ENCODE data around the gene FPR3. TPM values are rescaled to one million over a fixed set of nuclear protein-coding genes. Genes with fewer than 3 reads are reported as not detected.

The FPR3 gene
- total and polyA plus RNA-seq, 9 of the 15 experiments (the other 6 are each of a cell fraction or from before 2014, with no cell fraction given) = 0.08 to 0.51 (median 0.22) TPM; not detected in 1

GRCh38 chr19:51796195-51796679 is 1.3 kb downstream of the FPR3 start (continued):
- no peak for TF ChIP-seq HOMEZ (CRISPR knock-in tag; IDR thresholded peaks at IDR 0.05)
- TF ChIP-seq XRCC3 (IDR thresholded peaks at IDR 0.05) = no peak
- TF ChIP-seq CCNT2 (IDR thresholded peaks at IDR 0.05; ENCODE audit: borderline replicate concordance, extremely low read depth, insufficient read length, low read depth, low read length) = peak; percentile 72
- TF ChIP-seq ATF3 (IDR thresholded peaks at IDR 0.05) = 0 out of 2 replicates have a peak, but pooled peaks have one; percentile 23
- TF ChIP-seq ATF3 (CRISPR knock-in tag; conservative IDR thresholded peaks at IDR 0.05) = no peak
- TF ChIP-seq POLR2A (conservative IDR thresholded peaks at IDR 0.05) = peak; percentile 59
- TF ChIP-seq ZNF699 (CRISPR knock-in tag; IDR thresholded peaks at IDR 0.05; ENCODE audit: insufficient replicate concordance) = no peak
- TF ChIP-seq E2F5 (CRISPR knock-in tag; IDR thresholded peaks at IDR 0.05) = no peak
- no peak for TF ChIP-seq PURB (CRISPR knock-in tag; IDR thresholded peaks at IDR 0.05; ENCODE audit: low read depth)
- TF ChIP-seq CEBPB (tag; IDR thresholded peaks at IDR 0.05) = no peak; the same call in 1 of the 2 replicates
- TF ChIP-seq KLF16 (IDR thresholded peaks at IDR 0.05) = peak; percentile 88
- no peak for TF ChIP-seq ZBTB34 (CRISPR knock-in tag; IDR thresholded peaks at IDR 0.05)
- TF ChIP-seq POU5F1 (IDR thresholded peaks at IDR 0.05; ENCODE audit: borderline replicate concordance, low read depth, low read length, partially characterized antibody) = peak; percentile 43
- no peak for TF ChIP-seq MCM5 (IDR thresholded peaks at IDR 0.05; ENCODE audit: low read depth)
- no peak for TF ChIP-seq CBX8 (IDR thresholded peaks at IDR 0.05; ENCODE audit: borderline replicate concordance, extremely low read depth, low read depth, low read length, poor library complexity, severe bottlenecking)
- TF ChIP-seq THRB (CRISPR knock-in tag; conservative IDR thresholded peaks at IDR 0.05) = no peak
- no peak for TF ChIP-seq HBP1 (CRISPR knock-in tag; IDR thresholded peaks at IDR 0.05)
- no peak for TF ChIP-seq PTRF (tag; IDR thresholded peaks at IDR 0.05)
- TF ChIP-seq IRF2 (CRISPR knock-in tag; IDR thresholded peaks at IDR 0.05) = no peak
- TF ChIP-seq POLR2AphosphoS2 (IDR thresholded peaks at IDR 0.05; ENCODE audit: low read length) = no peak
- no peak for TF ChIP-seq HMG20B (CRISPR knock-in tag; IDR thresholded peaks at IDR 0.05)
- TF ChIP-seq RFX1 (IDR thresholded peaks at IDR 0.05) = no peak
